Measurements from ENCODE around the gene RIPPLY3. TPM values are rescaled to one million over a fixed set of nuclear protein-coding genes. Genes with fewer than 3 reads are reported as not detected.
A peak's percentile ranks its signal among the peaks of the same experiment; 100 is the strongest.
"Not testable (repeated sequence)": the region's sequence is repeated elsewhere in the genome, so short reads cannot be mapped to it uniquely, and the experiment has no call there.

Gene RIPPLY3
- total RNA-seq, 1 donor from 2014 or later = not detected

GRCh38 chr21:37017951-37018679 lies 11.6 kb downstream of the RIPPLY3 start:
- no peak for DNase-seq (ENCODE audit: low spot score)

DNA sequence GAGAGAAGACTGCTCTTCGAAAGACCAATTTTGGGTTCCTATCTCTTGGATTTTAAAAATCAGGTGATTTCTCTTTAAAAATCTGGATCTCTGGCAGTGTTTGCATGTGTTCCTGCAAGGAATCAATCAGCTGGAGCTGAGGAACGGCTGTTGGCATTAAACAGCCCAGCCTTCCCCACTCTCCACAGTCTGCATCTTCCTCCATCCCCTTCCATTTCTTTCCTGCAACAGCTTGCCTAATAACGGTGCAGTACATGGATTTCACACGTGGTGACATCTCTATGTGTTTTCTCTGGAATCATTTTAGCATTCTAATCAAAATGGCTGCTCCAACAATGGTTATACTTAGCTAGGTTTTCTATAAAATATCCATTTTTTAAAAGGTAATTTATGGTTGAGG lies 20.0 kb downstream of the RIPPLY3 start:
- no peak for DNase-seq (ENCODE audit: low spot score)

- DNase-seq (ENCODE audit: low spot score) = no peak
These were observed 22.1 kb downstream of the RIPPLY3 start for GRCh38 chr21:37028570-37028969.

GRCh38 chr21:37030864-37031263 lies 24.4 kb downstream of the RIPPLY3 start:
- no peak for DNase-seq (ENCODE audit: low spot score)

- DNase-seq (ENCODE audit: low spot score) = no peak
These were observed 25.8 kb downstream of the RIPPLY3 start for GRCh38 chr21:37032293-37032692.

- DNase-seq (ENCODE audit: low spot score) = peak; percentile 55
These were observed 26.5 kb downstream of the RIPPLY3 start for GRCh38 chr21:37032877-37033471.

- not testable (repeated sequence) for DNase-seq (ENCODE audit: low spot score)
These were observed 27.9 kb downstream of the RIPPLY3 start for GRCh38 chr21:37034394-37034793.

DNA sequence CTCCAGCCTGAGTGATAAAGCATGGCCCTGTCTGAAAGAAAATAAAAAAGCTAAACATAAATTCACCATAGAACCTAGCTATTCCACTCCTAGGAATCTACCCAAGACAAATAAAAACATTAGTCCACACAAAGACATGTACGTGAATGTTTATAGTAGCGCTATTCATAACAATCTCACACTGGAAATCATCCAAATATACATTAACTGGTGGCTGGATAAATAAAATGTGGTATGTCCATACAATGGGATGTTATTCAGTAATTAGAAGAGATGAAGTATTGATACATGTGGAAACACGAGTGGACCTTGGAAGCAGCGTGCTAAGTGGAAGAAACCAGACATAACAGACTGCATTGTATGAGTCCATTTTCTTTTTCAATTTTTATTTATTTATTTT lies 29.7 kb downstream of the RIPPLY3 start:
- DNase-seq (ENCODE audit: low spot score) = no peak

GRCh38 chr21:37039411-37040075 lies 33.0 kb downstream of the RIPPLY3 start:
- no peak for DNase-seq (ENCODE audit: low spot score)

DNA sequence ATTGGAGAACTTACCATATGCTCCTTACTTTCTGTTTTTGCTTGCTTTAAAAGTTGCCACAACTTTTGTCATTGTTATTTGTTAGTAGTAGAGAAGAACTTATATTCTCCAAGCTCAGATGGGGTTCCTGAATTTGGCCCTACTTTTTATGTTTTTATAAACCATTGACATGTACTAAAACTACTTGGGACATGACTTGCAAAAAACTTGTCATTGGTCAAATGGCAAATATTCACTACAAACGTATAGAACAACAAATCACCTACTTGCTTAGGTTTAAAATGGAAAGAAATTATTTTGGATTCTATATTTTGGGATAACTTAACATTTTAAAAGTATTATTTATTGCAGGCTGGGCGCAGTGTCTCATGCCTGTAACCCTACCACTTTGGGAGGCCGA lies 33.7 kb downstream of the RIPPLY3 start:
- no peak for DNase-seq (ENCODE audit: low spot score)

GRCh38 chr21:37041706-37042271 lies 35.3 kb downstream of the RIPPLY3 start:
- no peak for DNase-seq (ENCODE audit: low spot score)

GRCh38 chr21:37043818-37044217 lies 37.3 kb downstream of the RIPPLY3 start:
- DNase-seq (ENCODE audit: low spot score) = no peak

DNA sequence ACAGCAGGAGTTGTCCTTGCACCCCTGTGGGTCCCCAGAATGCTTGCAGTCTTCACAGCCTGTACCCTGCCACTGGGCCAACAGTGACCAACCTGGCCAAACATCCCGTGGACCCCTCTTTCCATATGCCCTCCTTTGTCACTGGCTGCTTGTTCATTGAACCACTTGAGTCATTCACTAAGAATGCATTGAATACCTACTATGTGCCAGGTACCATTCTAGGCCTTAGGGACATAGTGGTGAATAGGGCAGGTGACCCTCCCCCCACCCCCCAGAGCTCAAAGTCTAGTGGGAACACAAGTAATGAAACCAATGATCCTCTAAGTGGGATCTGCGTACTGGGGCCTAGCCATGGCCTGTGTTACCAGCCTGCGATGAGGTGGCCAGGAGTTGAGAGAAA lies 38.1 kb downstream of the RIPPLY3 start:
- no peak for DNase-seq (ENCODE audit: low spot score)

DNA sequence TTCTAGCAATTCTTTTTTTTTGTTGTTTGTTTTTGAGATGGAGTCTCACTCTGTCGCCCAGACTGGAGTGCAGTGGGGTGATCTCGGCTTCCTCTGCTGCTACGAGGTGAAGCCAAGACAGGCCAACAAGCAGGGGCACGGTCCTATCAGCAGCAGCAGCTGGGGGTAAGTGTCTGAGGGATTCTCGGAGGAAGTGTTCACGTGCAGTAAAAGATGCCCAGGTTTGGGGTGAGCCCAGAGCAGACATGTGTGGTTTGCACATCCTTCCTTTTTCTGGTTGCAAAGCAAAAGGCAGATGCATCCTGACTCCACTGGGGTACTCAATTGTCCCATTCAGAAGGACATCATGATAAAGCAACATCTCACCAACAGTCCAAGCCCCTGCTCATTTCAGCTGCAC lies 38.6 kb downstream of the RIPPLY3 start:
- no peak for DNase-seq (ENCODE audit: low spot score)

- DNase-seq (ENCODE audit: low spot score) = peak; percentile 88
These were observed 39.1 kb downstream of the RIPPLY3 start for GRCh38 chr21:37045556-37045955.

- no peak for DNase-seq (ENCODE audit: low spot score)
These were observed 40.6 kb downstream of the RIPPLY3 start for GRCh38 chr21:37047079-37047478.

- not testable (repeated sequence) for DNase-seq (ENCODE audit: low spot score)
These were observed 43.2 kb downstream of the RIPPLY3 start for GRCh38 chr21:37049741-37050140.

GRCh38 chr21:37055271-37055855 lies 48.9 kb downstream of the RIPPLY3 start:
- DNase-seq (ENCODE audit: low spot score) = no peak

DNA sequence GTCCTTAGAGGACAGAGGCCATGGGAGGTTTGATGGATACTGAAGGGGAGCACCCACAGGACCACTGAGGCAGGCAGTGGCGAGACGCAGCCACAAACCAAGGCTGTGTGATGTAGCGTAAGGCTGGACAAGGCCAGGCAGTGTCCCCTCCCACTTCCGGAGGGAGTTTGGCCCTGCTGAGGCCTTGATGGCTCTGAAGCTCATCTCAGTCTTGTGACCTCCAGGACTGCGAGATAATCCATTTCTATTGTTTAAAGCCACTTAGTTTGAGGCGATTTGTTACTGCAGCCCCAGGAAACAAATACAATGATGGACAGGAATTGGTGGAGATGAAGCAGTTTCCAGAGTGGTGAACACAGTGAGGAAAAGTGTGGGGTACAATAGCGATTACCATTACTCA lies 51.1 kb downstream of the RIPPLY3 start:
- DNase-seq (ENCODE audit: low spot score) = no peak

GRCh38 chr21:37058261-37058660 lies 51.8 kb downstream of the RIPPLY3 start:
- DNase-seq (ENCODE audit: low spot score) = no peak

- DNase-seq (ENCODE audit: low spot score) = no peak
These were observed 52.7 kb downstream of the RIPPLY3 start for GRCh38 chr21:37059181-37059580.

DNA sequence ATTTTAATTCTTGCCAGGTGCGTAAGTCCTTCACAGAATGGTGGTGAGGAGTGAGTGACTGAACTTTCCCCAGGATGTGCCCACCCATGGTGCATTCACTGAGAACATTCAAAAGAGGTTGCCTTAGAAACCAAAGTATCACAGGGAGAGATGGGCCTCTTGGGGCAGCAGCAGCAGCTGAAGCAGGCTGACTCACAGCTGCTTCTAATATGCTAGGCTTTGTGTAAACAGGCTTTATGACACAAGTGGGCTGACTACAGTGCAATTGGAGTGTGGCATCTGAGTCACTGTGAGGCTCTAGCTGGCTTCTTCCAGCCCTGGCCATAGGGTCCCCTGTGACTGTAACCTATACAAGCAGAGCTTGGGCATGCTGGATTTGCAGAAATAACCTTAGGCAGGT lies 53.8 kb downstream of the RIPPLY3 start:
- DNase-seq (ENCODE audit: low spot score) = peak; percentile 94
